Astrocyte (in vitro differentiated cells and primary cell): ENCODE measurements around the gene SRSF5. TPM values are rescaled to one million over a fixed set of nuclear protein-coding genes. Genes with fewer than 3 reads are reported as not detected.

ENCODE experiments used
- DNase-seq: peaks from one replicate; pipeline ENCODE4 v3.0.0-alpha.2; 2010; ENCODE audit warnings: low read depth
- FAIRE-seq: peaks from 2 replicates; lab custom pipeline; 2011; peaks lifted over from hg19 to GRCh38; lab: Jason Lieb, UNC
- H2AFZ ChIP-seq: 2 replicates; pipeline ENCODE4 v1.6.0; 2012; ENCODE audit warnings: low read depth, low read length, inconsistent platforms
- H3K27ac ChIP-seq: 2 replicates; pipeline ENCODE4 v1.5.1; 2011; ENCODE audit warnings: low read depth, low read length, inconsistent platforms
- H3K27me3 ChIP-seq: 2 replicates; pipeline ENCODE4 v1.6.0; 2011; ENCODE audit warnings: low read length, inconsistent platforms; ENCODE audit not compliant: insufficient read depth
- H3K36me3 ChIP-seq: 2 replicates; pipeline ENCODE4 v1.5.1; 2011; ENCODE audit warnings: low read length, inconsistent platforms; ENCODE audit not compliant: insufficient read depth
- H3K4me1 ChIP-seq: 2 replicates; pipeline ENCODE4 v1.5.1; 2011; ENCODE audit warnings: low read length, inconsistent platforms; ENCODE audit not compliant: insufficient read depth
- H3K4me2 ChIP-seq: 2 replicates; pipeline ENCODE4 v1.6.0; 2012; ENCODE audit warnings: low read length, inconsistent platforms
- H3K4me3 ChIP-seq: 2 replicates; pipeline ENCODE4 v1.5.1; 2011; ENCODE audit warnings: low read depth, mild to moderate bottlenecking, low read length, inconsistent platforms; ENCODE audit not compliant: insufficient read depth
- H3K79me2 ChIP-seq: 2 replicates; pipeline ENCODE4 v1.6.0; 2012; ENCODE audit warnings: mild to moderate bottlenecking, low read length, inconsistent platforms; ENCODE audit not compliant: insufficient read depth
- H3K9ac ChIP-seq: 2 replicates; pipeline ENCODE4 v1.6.0; 2012; ENCODE audit warnings: mild to moderate bottlenecking, low read length, inconsistent platforms
- H3K9me3 ChIP-seq: 2 replicates; pipeline ENCODE4 v1.5.1; 2012; ENCODE audit warnings: low read depth, mild to moderate bottlenecking, low read length, inconsistent platforms; ENCODE audit not compliant: insufficient read depth
- H4K20me1 ChIP-seq: 2 replicates; pipeline ENCODE4 v1.6.0; 2012; ENCODE audit warnings: low read length, inconsistent platforms; ENCODE audit not compliant: insufficient read depth
- H3K27ac Mint-ChIP-seq: one replicate; pipeline ENCODE4 v1.8.0; 2021; ENCODE audit warnings: mild to moderate bottlenecking, mixed read lengths; ENCODE audit not compliant: unreplicated experiment
- H3K27me3 Mint-ChIP-seq: one replicate; pipeline ENCODE4 v1.8.0; 2021; ENCODE audit warnings: low read depth, mixed read lengths; ENCODE audit not compliant: unreplicated experiment
- H3K36me3 Mint-ChIP-seq: one replicate; pipeline ENCODE4 v1.8.0; 2021; ENCODE audit warnings: low read depth, mixed read lengths; ENCODE audit not compliant: unreplicated experiment
- H3K4me1 Mint-ChIP-seq: one replicate; pipeline ENCODE4 v1.8.0; 2021; ENCODE audit warnings: low read depth, mixed read lengths; ENCODE audit not compliant: unreplicated experiment
- H3K4me3 Mint-ChIP-seq: one replicate; pipeline ENCODE4 v1.8.0; 2021; ENCODE audit warnings: mild to moderate bottlenecking, moderate library complexity, mixed read lengths; ENCODE audit not compliant: unreplicated experiment
- H3K9me3 Mint-ChIP-seq: one replicate; pipeline ENCODE4 v1.8.0; 2021; ENCODE audit warnings: mild to moderate bottlenecking, mixed read lengths; ENCODE audit not compliant: unreplicated experiment
- CTCF ChIP-seq: IDR thresholded peaks from 2 replicates; pipeline ENCODE4 v1.5.1; 2011; ENCODE audit warnings: low read depth, mild to moderate bottlenecking, inconsistent platforms, low read length, moderate library complexity; ENCODE audit not compliant: insufficient read depth
- EZH2 ChIP-seq: IDR thresholded peaks from 2 replicates; pipeline ENCODE4 v1.6.1; 2012; ENCODE audit warnings: mild to moderate bottlenecking, low read length, inconsistent platforms; ENCODE audit not compliant: insufficient read depth
- total RNA-seq: library from RNA; stranded (reverse); gene quantifications from 2 replicates; pipeline ENCODE4 v1.2.1, GENCODE V29; 2021

The SRSF5 gene
- total RNA-seq, 1 donor from 2014 or later = 195 TPM

- FAIRE-seq = no peak
These were observed 30.0 kb downstream of the SRSF5 start, which contains the start of gene SLC10A1 for GRCh38 chr14:69796797-69797500. SLC10A1 (minus strand) TSS chr14:69797241; CDS start chr14:69797155, 86 bp downstream.

GRCh38 chr14:69797573-69798338 is 30.8 kb downstream of the SRSF5 start:
- Mint-ChIP-seq H3K9me3 (peaks cover 6% of the 10 kb centered on the region), H3K27me3 (peaks cover 9% of the 10 kb centered on the region), H3K36me3 (peaks cover 2% of the 10 kb centered on the region), H3K4me1 (no peaks in the 10 kb centered on the region), H3K27ac (no peak overlapping the region), H3K4me3 (no peak overlapping the region)
- no peak for TF ChIP-seq CTCF
- TF ChIP-seq EZH2 = no peak
- Histone ChIP-seq H4K20me1 (no peaks in the 10 kb centered on the region), H3K9me3 (no peaks in the 10 kb centered on the region), H3K27ac (no peak overlapping the region), H3K4me1 (no peaks in the 10 kb centered on the region), H3K27me3 (no peaks in the 10 kb centered on the region), H2AFZ (no peak overlapping the region), H3K79me2 (no peaks in the 10 kb centered on the region), H3K36me3 (no peaks in the 10 kb centered on the region), H3K4me3 (no peak overlapping the region), H3K4me2 (no peak overlapping the region), H3K9ac (no peak overlapping the region)
- DNase-seq (no peak), FAIRE-seq (no peak)

More at GRCh38 chr14:69796797-69797500, 30.0 kb downstream of the SRSF5 start, which contains the start of gene SLC10A1:
- Histone ChIP-seq H2AFZ (no peak within 1 kb of the TSS), H3K9ac (no peak within 1 kb of the TSS), H3K4me1 (no peaks in the 10 kb centered on the region), H3K36me3 (no peaks in the 10 kb centered on the region), H3K9me3 (no peaks in the 10 kb centered on the region), H3K27me3 (no peaks in the 10 kb centered on the region), H3K27ac (no peak within 1 kb of the TSS), H3K4me2 (no peak within 1 kb of the TSS), H3K79me2 (no peaks in the 10 kb centered on the region), H3K4me3 (no peak within 1 kb of the TSS), H4K20me1 (no peaks in the 10 kb centered on the region)
- DNase-seq = no peak
- TF ChIP-seq EZH2 (no peak), CTCF (no peak)
- peaks cover 2% of the 10 kb centered on the region for H3K36me3 Mint-ChIP-seq
- no peaks in the 10 kb centered on the region for H3K4me1 Mint-ChIP-seq
- H3K4me3 Mint-ChIP-seq = no peak within 1 kb of the TSS
- peaks cover 7% of the 10 kb centered on the region for H3K27me3 Mint-ChIP-seq
- no peak within 1 kb of the TSS for H3K27ac Mint-ChIP-seq
- peaks cover 6% of the 10 kb centered on the region for H3K9me3 Mint-ChIP-seq
